NAMALWA (cell line): ENCODE measurements around the gene H2BK1.

Experiments used
- DNase-seq: peaks from one replicate; pipeline ENCODE4 v3.0.0-alpha.2; 2015; ENCODE audit warnings: low spot score

The H2BK1 gene

DNA sequence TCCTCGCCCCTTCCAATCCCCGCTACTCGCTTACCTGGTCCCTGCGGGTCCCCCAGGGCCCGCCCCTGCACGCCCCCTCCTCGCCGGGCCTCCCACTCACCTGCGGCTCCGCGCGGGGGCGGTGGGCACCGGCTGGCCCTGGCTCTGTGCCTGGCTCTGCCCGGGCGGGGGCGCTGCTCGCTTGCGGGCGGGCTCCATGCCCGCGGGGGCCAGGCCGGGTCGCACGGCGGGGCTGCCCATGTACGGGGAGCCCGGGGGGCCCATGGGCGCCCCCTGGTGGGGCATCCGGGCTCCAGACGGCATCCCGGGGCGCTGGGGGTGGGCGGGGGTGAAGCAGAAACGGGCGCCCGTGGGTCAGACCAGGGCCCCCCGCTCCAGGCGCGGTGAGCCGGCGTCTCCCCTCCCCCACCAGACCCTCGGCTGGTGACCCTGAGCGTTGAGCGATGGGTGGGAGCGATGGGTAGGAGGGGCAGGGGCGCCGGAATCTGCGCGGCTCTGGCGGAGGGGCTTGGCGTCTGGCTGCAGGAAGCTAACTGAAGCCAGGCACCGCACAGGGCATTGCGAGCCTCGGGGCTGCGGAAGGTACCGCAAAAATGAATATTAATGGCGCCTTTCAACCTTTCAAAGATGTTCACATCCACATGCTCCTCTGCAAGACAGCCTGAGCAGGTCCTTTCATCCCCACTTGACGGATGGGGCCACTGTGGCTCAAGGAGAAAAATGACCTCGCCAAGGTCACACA is 35.2 kb upstream of the H2BK1 start:
- peak; percentile 90 for DNase-seq

DNA sequence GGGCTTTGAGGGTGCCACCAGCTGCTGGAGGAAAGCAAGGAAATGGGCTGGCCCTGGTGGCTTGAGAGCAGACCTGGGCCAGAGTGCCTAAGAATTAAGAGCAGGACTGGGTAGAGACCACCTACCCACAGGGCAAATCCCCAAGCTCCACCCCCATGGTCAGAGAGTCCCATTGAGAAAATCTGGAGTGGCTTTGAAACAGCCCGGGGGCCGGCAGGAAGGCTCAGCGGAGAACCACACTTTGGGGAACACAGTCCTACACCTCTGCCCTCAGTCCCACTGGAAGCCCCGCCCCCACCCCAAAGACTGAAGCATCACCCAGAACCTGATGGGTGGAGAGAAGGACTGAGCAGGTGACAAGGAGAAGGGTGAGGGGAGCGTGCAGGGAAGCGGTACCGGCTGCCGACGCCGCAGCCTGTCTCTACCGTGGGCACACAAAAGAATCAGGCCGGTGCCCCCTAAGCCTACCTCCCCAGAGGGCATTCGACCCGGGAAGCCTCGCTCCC is 34.6 kb upstream of the H2BK1 start:
- DNase-seq = peak; percentile 42

DNA sequence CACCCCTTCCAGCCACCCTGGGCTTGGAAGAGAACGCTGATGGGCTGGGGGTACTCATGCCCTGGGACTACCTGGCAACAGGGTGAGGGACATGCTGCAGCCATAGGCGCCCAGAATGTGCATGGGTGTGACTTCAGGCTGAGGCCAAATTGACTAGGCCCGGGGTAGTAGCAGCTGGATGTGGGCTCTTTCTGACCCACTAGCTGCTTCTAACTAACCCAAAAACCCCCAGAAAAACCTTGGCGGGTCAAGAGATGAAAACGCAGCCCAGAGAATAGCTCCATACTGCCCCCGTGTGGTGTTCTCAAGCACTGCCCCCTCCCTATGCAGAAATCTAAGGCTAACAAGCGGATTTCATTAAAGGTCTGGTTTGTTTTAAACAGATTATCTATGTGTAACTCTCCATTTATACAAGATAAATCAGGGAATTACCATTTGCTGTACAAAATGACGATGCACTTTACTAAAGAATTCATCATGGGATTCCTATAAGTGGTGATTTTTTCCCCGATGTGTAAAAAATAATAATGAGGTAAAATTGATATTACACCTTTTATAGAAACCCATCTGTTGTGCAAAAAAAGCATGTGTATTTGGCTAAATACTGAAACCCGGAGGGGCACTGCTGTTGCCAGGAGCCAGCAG is 34.0 kb upstream of the H2BK1 start:
- DNase-seq = peak; percentile 88

DNA sequence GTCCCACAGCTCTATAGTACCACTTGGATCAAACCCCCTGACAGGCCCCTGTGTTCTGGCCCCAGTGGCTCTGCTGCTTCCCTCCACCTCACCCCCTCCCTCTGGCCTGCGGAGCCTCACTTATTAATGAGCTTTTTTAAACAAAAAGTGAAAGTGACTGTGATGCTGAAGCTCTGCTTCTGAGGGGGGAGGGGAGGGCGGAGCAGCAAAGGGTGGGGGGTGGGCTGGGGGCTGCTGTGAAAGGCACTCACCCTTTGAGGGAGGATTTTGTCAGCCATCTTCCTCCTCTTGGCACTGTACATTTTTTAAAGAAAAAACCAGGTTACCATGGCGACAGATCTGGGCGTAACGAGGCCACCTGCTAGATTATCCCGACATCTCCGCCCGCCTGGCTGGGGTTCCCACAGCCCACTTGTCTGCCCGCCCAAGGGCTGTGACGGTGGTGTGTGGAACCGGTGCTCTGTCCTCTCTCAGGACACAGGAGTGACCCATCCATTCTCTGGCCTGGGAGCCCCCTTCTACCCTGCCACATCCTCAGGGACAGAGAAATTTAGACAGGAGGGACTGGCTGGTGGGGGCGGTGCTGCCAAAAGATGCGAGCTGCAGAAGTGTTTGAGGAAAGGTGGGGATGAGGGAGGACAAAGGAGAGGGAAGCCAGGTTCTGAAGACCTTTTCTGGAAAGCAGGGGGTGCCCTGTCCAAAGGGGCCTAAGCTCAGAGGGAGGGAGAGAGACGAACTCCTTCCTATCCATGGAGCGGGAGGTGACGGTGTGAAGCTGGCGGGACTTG is 33.3 kb upstream of the H2BK1 start:
- peak; percentile 87 for DNase-seq

DNA sequence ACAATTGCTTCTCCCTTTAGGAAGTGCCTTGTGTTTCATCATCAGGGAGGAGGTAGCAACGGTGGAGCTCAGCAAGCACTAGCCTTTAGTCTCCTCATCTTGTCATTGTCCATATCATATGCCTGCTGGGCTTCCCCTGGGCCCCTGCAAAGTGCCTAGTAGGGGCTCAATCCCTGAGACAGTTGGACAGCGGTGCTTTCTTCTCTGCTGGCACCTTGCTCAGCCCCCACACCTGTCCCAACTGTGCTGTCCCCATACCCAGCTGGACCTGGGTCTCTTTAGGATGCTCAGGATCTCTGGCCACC is 32.7 kb upstream of the H2BK1 start:
- DNase-seq = no peak

DNA sequence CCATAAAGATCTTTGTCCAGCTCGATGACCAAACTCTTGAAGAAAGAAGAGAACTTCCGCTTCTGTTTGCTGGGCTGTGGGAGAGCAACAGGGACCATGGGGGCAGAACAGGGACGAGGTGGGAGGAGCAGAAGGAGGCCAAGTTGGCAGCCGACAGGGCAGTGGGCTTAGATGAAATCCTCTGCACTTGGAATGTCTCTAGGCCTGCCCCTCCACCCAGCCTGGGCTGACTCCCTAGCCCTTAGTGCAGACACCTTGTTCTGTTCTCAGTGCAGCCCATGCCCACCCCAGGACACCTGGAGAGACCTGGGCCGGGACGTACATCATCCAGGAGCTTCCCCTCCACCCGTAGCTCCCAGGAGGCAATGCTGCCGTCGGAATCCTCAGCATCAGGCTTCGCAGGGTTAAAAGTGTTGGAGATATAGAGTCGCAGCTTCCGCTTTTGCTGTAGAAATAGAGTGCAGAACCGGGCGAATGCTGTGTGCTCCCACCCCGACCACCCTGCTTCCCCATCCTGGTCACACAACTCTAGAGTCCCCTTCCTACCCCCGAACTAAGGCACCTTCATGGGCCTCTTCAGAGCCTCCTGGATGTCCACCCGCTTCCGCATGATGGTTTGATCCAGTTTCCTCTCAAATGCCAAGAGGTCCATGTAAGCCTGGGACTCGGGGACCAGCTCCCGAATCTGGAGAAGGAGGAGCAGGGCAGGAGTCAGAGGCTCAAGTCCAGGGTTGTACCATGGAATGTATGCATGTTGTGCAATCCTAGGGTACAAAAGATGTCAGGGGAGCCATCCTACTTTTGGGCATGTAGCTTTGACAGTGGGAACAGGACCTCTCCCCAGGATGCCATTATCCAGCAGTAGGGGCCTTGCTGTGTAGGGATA is 32.1 kb upstream of the H2BK1 start:
- DNase-seq = no peak

DNA sequence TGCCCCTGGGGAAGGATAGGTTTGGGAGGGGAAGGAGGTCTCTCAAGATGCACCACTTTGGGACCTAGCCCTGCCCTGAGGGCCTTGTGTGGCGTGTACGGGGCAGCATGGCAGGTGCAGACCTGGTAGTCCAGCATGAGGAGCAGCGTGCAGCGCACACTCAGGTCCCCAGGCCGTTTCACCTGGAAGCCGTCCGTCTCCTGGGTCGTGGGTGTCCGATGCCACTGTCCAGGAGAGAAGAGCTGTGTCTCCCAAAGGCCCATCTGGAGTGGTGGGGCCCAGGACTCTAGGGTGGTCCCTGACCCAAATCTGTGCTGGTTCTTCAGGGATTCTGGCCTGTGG is 31.4 kb upstream of the H2BK1 start:
- no peak for DNase-seq

DNA sequence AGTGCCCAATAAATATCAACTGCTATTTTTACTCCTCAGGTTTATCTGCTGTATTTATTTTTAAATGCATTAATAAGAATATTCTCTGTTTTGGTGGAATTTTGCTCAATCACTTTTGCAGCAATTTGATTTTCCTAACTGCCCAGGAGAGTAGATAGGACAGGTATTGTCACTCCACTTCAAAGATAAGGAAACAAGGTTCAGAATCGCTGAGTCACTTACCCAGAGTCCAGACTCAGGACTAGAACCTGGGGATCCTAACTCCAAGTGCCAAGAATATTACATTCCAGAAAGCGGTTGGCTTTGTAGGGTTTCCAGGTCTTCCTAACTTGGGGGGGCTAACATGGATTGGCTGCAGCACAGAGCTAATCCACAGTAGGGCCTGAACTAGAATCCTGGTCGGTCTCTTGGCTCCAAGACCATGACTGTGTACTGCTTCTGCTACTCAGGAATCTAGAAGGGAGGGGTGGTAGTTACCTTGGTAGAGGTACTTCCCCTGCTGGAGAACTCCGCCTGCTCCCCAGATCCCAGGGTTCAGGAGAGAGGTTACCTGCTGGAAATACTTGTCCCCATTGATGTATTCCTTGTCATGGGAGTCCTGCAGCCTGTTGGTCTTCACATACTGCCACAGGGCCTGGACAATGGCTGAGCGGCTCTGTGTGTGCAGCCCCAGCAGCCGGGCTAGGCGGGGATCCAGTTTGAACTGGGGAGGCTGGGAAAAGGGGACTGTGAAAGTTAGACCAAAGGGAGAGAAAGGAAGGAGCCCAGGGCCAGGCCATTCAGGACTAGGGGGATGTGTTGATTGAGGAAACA is 30.9 kb upstream of the H2BK1 start:
- DNase-seq = no peak

DNA sequence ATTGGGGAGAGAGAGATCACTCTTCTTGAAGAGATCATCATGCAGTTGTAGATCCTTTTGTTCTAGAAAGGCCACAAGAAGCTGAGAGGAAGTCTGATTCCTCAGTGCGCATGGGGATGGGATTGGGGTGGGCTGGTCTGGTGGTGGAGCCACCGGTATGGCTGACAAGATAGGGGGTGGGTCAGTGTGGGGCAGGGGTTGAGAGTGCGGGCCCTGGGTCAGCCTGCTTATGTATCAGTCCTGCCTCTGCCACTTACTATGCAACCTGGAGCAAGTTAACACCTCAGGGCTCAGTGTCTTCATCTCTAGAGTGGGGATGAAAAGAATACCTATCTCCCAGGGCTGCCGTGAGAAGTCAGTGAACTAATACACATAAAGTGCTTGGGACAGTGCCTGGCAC is 30.2 kb upstream of the H2BK1 start:
- DNase-seq = no peak

DNA sequence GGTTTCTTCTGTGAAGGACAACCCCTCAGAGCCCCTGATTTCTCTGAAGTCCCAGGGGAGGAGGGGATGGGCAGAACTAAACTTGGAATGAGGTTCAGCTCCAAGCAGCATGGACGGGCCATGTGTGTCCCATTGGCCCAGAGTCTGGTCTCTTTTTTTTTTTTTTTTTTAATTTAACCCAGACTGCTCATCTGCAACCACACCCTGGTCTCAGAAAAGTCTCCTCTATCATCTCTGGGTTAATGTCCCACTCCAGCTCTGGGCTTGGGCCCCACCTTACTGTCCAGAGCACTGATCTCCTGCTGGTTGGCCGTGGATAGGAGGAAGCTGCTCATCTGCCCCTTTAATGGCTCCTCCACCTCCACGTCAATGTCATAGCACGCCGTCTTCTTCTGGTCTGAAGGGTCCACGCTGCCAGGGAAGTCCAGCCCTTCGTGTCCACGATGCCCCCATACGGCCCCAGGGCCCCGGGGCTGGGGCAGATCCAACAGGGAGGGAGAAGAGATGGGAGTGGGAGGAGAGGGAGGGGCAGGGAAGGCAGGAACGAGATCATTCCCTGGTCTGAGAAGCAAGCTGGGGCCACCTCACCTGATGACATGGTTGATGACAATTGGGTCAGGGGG is 29.7 kb upstream of the H2BK1 start:
- no peak for DNase-seq

DNA sequence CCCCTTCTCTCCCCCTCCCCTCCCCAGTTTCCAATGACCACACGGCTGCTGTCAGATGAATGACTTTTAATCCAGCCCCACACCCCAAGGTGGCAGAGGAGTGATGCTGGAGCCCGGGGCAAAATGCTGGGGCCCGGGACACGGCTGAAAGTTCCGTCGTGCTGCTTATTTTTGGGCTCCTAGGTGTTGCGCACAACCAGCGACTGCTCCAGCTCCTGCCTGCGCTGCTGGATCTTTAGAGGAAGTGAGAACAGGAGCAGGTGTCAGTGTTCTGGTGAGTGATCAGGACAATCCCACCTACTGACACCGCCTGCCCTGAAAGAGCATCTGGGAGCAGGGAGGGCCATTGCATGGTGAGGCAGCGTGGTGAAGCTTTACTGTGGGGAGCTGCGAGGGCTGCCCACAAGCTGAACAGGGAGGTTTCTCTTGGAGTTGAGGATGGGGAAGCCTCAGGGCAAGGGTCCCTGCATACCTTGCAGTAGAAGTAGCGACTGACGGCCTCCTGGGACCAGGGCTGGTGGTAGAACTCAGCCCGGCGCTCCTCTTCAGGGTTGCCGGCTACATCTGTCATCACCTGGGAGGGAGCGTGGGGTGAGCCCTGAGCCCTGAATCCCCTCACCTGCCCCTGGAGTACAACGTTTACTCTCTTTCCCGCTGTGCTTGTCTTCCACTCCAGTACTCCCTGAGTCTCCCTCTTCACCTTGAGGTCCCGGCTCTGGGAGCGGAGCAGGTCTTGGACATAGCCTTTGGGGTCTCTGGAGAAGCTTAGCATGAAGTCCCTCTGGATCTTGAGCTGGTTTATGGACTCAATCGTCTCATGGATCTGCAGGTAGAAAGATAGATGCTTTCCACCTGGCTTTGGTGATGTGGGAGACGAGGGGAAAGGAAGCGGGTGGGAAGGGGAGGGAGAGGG is 28.9 kb upstream of the H2BK1 start:
- no peak for DNase-seq

DNA sequence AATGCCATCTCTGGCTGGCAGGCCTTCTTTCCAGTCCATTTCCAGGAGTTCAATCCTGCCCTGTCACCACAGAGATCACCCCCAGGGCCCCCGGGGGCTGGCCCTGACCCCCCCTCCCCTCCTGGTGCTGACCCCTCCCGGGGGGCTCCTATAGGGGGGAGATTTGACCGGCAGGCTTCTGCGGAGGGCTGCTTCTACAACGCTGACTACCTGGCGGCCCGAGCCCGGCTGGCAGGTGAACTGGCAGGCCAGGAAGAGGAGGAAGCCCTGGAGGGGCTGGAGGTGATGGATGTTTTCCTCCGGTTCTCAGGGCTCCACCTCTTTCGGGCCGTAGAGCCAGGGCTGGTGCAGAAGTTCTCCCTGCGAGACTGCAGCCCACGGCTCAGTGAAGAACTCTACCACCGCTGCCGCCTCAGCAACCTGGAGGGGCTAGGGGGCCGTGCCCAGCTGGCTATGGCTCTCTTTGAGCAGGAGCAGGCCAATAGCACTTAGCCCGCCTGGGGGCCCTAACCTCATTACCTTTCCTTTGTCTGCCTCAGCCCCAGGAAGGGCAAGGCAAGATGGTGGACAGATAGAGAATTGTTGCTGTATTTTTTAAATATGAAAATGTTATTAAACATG is 28.0 kb upstream of the H2BK1 start:
- DNase-seq = no peak

DNA sequence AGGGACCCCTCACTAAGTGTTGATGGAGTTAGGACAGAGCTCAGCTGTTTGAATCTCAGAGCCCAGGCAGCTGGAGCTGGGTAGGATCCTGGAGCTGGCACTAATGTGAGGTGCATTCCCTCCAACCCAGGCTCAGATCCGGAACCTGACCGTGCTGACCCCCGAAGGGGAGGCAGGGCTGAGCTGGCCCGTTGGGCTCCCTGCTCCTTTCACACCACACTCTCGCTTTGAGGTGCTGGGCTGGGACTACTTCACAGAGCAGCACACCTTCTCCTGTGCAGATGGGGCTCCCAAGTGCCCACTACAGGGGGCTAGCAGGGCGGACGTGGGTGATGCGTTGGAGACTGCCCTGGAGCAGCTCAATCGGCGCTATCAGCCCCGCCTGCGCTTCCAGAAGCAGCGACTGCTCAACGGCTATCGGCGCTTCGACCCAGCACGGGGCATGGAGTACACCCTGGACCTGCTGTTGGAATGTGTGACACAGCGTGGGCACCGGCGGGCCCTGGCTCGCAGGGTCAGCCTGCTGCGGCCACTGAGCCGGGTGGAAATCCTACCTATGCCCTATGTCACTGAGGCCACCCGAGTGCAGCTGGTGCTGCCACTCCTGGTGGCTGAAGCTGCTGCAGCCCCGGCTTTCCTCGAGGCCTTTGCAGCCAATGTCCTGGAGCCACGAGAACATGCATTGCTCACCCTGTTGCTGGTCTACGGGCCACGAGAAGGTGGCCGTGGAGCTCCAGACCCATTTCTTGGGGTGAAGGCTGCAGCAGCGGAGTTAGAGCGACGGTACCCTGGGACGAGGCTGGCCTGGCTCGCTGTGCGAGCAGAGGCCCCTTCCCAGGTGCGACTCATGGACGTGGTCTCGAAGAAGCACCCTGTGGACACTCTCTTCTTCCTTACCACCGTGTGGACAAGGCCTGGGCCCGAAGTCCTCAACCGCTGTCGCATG is 27.2 kb upstream of the H2BK1 start:
- no peak for DNase-seq

DNA sequence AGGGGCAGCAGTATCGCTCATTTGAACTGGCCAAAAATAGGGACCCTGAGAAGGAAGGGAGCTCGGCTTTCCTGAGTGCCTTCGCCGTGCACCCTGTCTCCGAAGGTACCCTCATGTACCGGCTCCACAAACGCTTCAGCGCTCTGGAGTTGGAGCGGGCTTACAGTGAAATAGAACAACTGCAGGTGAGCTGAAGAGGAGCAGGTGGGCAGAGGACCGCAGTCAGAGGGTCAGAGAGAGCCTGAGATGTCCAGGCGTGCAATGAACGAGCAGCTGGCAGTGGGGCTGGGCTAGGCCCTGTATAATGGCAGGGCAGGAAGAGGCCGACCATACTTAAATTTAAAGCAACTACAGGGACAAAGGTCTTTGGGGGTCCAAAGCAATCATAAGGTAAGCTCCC is 26.1 kb upstream of the H2BK1 start:
- no peak for DNase-seq

DNA sequence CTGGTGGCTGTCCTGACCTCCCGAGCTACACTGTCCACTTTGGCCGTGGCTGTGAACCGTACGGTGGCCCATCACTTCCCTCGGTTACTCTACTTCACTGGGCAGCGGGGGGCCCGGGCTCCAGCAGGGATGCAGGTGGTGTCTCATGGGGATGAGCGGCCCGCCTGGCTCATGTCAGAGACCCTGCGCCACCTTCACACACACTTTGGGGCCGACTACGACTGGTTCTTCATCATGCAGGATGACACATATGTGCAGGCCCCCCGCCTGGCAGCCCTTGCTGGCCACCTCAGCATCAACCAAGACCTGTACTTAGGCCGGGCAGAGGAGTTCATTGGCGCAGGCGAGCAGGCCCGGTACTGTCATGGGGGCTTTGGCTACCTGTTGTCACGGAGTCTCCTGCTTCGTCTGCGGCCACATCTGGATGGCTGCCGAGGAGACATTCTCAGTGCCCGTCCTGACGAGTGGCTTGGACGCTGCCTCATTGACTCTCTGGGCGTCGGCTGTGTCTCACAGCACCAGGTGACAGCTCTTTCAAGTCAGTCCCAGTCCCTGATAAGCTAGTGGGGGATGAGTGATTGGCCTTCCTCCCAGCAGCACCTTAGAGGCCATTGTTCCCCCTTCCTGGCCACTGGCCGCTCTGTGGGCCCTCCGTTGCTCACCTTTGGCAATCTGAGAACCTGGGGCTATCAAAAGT is 25.0 kb upstream of the H2BK1 start:
- DNase-seq = no peak

DNA sequence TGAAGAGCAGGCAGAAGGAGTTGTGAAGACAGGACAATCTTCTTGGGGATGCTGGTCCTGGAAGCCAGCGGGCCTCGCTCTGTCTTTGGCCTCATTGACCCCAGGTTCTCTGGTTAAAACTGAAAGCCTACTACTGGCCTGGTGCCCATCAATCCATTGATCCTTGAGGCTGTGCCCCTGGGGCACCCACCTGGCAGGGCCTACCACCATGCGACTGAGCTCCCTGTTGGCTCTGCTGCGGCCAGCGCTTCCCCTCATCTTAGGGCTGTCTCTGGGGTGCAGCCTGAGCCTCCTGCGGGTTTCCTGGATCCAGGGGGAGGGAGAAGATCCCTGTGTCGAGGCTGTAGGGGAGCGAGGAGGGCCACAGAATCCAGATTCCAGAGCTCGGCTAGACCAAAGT is 23.5 kb upstream of the H2BK1 start:
- no peak for DNase-seq

DNA sequence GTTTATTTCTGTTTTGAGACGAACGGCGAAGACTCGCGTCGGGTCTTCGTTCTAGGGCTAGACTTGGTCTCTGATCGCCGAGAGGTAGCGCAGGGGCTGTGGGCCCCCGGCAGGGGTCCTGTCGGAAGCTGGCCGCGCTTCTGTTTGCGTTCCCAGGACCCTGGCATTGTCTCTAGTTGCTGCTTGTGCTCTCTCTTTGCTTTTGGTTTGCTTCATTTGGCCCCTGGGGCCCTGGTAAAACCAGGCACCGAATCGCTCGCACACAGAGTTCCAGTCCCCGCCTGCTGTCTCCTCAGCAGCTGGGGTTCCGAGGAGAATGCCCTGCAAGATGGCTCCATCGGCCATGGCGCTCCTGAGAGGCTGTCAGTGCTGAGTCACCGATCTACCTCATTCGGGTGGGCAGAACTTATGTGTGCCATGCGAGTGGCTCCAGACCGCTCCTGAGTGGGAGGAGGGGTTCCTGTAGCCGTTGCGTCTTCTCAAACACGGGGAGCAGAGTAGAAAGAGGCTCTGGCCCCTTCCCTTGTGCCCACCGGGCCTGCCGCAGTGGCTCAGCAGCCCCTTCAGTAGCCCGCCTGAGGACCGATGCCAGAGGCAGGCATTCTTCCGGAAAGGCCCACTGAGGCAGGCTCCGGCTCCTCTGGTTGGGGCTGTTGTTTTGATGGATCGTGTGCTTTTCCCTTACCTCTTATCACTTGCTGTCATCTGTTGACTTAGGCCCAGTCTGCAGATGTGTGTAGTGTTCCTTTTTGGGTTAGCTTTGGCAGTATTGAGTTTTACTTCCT is 22.8 kb upstream of the H2BK1 start:
- DNase-seq = peak; percentile 60
